Ishikawa (cell line): ENCODE data around the gene FOS.

Experiments
- CEBPB ChIP-seq: IDR thresholded peaks from 2 replicates; pipeline ENCODE4 v1.6.1; 2012
- CREB1 ChIP-seq: IDR thresholded peaks from 2 replicates; pipeline ENCODE4 v1.6.1; 2012; ENCODE audit warnings: low read depth
- EGR1 ChIP-seq: IDR thresholded peaks from 2 replicates; pipeline ENCODE4 v1.6.1; 2012
- EP300 ChIP-seq: IDR thresholded peaks from 2 replicates; pipeline ENCODE4 v1.6.1; 2012; ENCODE audit warnings: borderline replicate concordance
- FOXM1 ChIP-seq: IDR thresholded peaks from 2 replicates; pipeline ENCODE4 v1.6.1; 2012; ENCODE audit warnings: low read depth, borderline replicate concordance
- NFIC ChIP-seq: IDR thresholded peaks from 2 replicates; pipeline ENCODE4 v1.6.1; 2012
- RAD21 ChIP-seq: IDR thresholded peaks from 2 replicates; pipeline ENCODE4 v1.6.1; 2012; ENCODE audit warnings: low read depth
- TAF1 ChIP-seq: IDR thresholded peaks from 2 replicates; pipeline ENCODE4 v1.6.1; 2012; ENCODE audit warnings: low read depth, mild to moderate bottlenecking
- TCF12 ChIP-seq: IDR thresholded peaks from 2 replicates; pipeline ENCODE4 v1.6.1; 2012; ENCODE audit warnings: low read depth
- TEAD4 ChIP-seq: IDR thresholded peaks from 2 replicates; pipeline ENCODE4 v1.6.1; 2012
- YY1 ChIP-seq: IDR thresholded peaks from 2 replicates; pipeline ENCODE4 v1.6.1; 2012; ENCODE audit warnings: low read depth
- ZBTB7A ChIP-seq: IDR thresholded peaks from 2 replicates; pipeline ENCODE4 v1.6.1; 2012; ENCODE audit warnings: low read depth
- TF ChIP-seq, protein P1 (sequence below): IDR thresholded peaks from 2 replicates; pipeline ENCODE4 v1.6.1; 2012
- TF ChIP-seq, protein P2 (sequence below): IDR thresholded peaks from 2 replicates; pipeline ENCODE4 v1.6.1; 2012
- TF ChIP-seq, protein P3 (sequence below): IDR thresholded peaks from 2 replicates; pipeline ENCODE4 v1.6.1; 2012; ENCODE audit warnings: low read depth, mild to moderate bottlenecking

Gene FOS

GRCh38 chr14:75236901-75237419, 41.7 kb upstream of the FOS start:
- no peak for TF ChIP-seq EGR1
- no peak for TF ChIP-seq TCF12
- no peak for TF ChIP-seq NFIC
- no peak for TF ChIP-seq TEAD4
- TF ChIP-seq, protein P1, sequence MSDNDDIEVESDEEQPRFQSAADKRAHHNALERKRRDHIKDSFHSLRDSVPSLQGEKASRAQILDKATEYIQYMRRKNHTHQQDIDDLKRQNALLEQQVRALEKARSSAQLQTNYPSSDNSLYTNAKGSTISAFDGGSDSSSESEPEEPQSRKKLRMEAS, result no peak
- TF ChIP-seq, protein P2, sequence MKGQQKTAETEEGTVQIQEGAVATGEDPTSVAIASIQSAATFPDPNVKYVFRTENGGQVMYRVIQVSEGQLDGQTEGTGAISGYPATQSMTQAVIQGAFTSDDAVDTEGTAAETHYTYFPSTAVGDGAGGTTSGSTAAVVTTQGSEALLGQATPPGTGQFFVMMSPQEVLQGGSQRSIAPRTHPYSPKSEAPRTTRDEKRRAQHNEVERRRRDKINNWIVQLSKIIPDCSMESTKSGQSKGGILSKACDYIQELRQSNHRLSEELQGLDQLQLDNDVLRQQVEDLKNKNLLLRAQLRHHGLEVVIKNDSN, result no peak

GRCh38 chr14:75238756-75239455, 39.7 kb upstream of the FOS start:
- TF ChIP-seq EGR1, result no peak
- TF ChIP-seq TCF12, result no peak
- no peak for TF ChIP-seq CREB1

DNA sequence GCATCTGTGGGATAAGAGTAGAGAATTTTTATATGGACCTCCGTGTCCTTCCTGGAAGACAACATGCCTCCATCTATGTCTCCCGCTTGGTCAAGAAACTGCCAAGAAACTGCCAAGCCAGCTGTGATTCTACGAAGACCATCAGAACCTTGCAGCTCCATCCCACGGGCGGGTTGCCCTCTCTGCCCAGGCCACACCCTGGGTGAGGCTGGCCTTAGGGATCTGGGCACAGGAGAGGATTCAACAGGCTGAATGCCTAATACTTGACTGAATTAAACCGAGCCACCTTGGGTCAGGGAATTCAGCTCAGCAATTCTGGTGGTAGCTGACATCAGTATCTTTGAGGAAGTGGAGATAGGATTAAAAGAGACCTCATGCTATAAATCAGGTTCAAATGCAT, 37.8 kb upstream of the FOS start:
- TF ChIP-seq CREB1, result no peak
- TF ChIP-seq CEBPB, result no peak
- no peak for TF ChIP-seq NFIC
- no peak for TF ChIP-seq YY1
- TF ChIP-seq, protein P1, result no peak
- TF ChIP-seq EGR1, result no peak
- TF ChIP-seq TCF12, result no peak

DNA sequence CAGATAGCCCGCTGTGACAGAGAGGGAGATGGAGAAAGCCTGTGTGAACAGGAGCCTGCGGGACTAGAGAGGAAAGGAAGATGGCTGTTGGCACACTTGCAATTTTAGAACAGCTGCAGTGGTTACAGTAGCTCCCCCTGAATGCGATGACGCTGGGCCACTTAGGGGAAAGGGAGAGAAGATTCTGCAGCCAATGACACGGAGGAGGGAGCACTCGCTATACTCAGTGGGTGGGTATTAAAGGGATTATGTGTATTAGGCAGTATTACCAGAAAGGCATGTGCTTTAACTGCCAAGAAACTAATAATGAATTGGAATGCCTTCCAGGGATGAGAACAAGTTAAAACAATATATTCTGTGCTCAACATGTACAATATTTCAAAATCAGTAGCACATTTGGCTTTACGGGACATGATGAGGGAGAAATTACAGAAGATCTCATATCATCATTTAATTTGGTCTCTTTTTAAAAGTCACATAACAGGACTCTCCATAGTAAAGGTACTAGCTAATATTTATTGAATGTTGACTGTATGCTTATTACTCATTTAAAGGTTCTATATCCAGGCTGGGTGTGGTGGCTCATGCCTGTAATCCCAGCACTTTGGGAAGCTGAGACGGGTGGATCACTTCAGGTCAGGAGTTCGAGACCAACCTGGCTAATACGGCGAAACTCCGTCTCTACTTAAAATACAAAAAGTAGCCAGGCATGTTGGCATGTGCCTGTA, 35.9 kb upstream of the FOS start:
- TF ChIP-seq NFIC (peak; percentile 20; the same call in 1 of the 2 replicates), CEBPB (no peak), EGR1 (no peak), EP300 (no peak), ZBTB7A (no peak)
- TF ChIP-seq, protein P1, result 0 out of 2 replicates have a peak, but pooled peaks have one; percentile 19

- TF ChIP-seq NFIC, result no peak
- no peak for TF ChIP-seq CEBPB
- TF ChIP-seq YY1, result no peak
- no peak for TF ChIP-seq TEAD4
- TF ChIP-seq FOXM1, result no peak
- no peak for TF ChIP-seq EP300
- no peak for TF ChIP-seq RAD21
- TF ChIP-seq TCF12, result no peak
- TF ChIP-seq, protein P3, sequence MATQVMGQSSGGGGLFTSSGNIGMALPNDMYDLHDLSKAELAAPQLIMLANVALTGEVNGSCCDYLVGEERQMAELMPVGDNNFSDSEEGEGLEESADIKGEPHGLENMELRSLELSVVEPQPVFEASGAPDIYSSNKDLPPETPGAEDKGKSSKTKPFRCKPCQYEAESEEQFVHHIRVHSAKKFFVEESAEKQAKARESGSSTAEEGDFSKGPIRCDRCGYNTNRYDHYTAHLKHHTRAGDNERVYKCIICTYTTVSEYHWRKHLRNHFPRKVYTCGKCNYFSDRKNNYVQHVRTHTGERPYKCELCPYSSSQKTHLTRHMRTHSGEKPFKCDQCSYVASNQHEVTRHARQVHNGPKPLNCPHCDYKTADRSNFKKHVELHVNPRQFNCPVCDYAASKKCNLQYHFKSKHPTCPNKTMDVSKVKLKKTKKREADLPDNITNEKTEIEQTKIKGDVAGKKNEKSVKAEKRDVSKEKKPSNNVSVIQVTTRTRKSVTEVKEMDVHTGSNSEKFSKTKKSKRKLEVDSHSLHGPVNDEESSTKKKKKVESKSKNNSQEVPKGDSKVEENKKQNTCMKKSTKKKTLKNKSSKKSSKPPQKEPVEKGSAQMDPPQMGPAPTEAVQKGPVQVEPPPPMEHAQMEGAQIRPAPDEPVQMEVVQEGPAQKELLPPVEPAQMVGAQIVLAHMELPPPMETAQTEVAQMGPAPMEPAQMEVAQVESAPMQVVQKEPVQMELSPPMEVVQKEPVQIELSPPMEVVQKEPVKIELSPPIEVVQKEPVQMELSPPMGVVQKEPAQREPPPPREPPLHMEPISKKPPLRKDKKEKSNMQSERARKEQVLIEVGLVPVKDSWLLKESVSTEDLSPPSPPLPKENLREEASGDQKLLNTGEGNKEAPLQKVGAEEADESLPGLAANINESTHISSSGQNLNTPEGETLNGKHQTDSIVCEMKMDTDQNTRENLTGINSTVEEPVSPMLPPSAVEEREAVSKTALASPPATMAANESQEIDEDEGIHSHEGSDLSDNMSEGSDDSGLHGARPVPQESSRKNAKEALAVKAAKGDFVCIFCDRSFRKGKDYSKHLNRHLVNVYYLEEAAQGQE, result no peak
Measured at GRCh38 chr14:75244121-75244520, 34.5 kb upstream of the FOS start.

DNA sequence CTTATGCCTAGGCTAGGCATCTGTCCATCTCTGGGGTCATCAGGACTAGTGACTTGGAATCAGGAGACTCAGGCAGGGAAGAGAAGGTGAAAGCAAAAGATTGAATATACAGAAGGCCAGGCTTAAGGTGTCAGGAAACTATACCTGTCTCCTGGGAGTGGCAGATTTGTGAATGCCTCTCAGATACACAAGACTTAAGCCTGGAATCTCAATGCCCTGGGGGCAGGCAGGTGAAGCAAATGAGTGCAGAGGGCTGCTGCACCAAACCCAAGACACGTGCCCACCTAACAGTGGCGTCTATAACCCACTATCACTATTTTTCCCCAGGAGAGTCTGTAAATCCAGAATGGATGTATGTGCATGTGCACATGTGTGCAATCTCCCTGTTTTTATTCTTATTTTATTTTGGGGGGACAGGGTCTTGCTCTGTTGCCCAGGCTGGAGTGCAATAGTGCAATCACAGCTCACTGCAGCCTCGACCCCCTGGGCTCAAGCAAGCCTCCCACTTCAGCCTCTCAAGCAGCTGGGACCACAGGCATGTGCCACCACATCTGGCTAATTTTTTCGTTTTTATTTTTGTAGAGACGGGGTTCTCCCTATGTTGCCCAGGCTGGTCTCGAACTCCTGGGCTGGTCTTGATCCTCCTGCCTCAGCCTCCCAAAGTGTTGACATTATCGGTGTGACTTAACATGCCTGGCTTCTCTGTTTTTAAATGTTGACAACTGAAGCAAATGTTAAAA, 31.9 kb upstream of the FOS start:
- TF ChIP-seq TCF12, result no peak
- no peak for TF ChIP-seq NFIC
- no peak for TF ChIP-seq EGR1
- TF ChIP-seq CEBPB, result no peak
- TF ChIP-seq TAF1, result no peak

DNA sequence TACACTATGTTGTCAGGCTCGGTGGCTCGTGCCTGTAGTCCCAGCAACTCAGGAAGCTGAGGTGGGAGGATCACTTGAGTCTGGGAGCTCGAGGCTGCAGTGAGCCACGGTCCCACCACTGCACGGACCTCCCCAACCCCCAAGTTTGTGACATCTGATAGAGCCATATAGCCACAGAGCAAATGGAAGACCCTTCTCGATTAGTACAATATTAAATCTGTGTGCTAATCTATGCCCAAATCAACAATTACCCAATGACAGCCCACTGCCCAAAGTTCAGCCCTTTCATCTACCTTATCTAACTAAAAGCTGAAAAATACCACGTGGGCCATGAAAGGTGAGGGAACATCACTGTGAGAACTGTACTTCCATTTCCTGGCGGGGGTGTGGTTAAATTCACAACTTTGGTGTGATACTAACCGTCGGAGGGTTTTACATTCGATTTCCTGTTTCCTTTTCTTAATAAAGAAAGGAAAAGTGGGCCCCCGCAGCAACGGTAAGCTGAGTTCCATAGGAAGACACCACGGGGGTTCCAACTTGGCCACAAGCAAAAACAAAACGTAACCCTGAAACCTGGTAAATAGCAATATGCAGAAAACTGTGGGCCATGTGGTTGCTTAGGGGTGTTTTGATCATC, 31.2 kb upstream of the FOS start:
- no peak for TF ChIP-seq TAF1
- TF ChIP-seq, protein P3, result no peak
- TF ChIP-seq EGR1, result no peak
- no peak for TF ChIP-seq NFIC
- TF ChIP-seq FOXM1, result no peak
- no peak for TF ChIP-seq TEAD4
- TF ChIP-seq ZBTB7A, result no peak
